H1 (cell line): ENCODE measurements around the gene MCF2L. TPM values are rescaled to one million over a fixed set of nuclear protein-coding genes. Genes with fewer than 3 reads are reported as not detected.

ENCODE experiments used
- SAP30 ChIP-seq: fragments of 300-600 bp; sonication (generic); IDR thresholded peaks from 2 replicates; pipeline ENCODE4 v1.7.1; 2012; ENCODE audit warnings: low read length, moderate library complexity, mild to moderate bottlenecking, inconsistent platforms; ENCODE audit not compliant: insufficient read depth, insufficient replicate concordance
- polyA plus RNA-seq, 7 experiments: library from polyadenylated mRNA; depleted of rRNA in 3 of 7; stranded (reverse) in 5 of 7; unstranded in 2 of 7; fragments of >200 nt in 5 of 7; fragments of 200-250 nt in 2 of 7; gene quantifications; 1 replicate in 5 of 7; 2 replicates in 1 of 7; 4 replicates in 1 of 7; pipeline versions ENCODE4 v1.2.1 to v1.2.3, GENCODE V29; 2011 to 2013; ENCODE audit warnings: missing spikeins in 2 of 7, mixed read lengths in 2 of 7
- total RNA-seq: library from RNA; stranded (reverse); fragmentation: NEBNext Ultra II Directional; extraction: Animal tissue kit (Norgen Biotek cat#: 25700); gene quantifications from 2 replicates; pipeline ENCODE4 v1.2.1, GENCODE V29; 2021

The MCF2L gene
- total and polyA plus RNA-seq, 2 of the 8 experiments (the other 6 are each of a cell fraction or from before 2014, with no cell fraction given): 10.1 to 24.4 TPM

DNA sequence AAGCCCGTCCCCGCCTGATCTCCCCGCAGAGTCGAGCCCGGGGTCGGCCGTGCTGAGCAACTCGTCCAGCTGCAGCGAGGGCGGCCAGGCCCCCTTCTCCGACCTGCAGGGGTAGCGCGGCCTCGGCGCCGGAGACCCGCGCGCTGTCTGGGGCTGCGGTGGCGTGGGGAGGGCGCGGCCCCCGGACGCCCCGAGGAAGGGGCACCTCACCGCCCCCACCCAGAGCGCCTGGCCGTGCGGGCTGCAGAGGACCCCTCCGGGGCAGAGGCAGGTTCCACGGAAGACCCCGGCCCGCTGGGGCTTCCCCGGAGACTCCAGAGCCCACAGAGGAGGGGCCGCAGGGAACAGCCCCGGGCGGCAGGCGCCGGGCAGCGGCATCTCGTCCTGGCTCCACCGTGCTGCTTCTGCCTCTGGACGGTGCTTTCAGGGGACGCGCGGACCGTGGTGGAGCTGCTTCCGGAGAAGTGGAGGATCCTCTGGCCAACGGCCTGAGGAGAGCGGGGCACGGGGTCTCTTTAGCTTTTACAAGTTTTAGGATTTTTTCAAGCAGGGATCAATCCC is 127.8 kb downstream of the MCF2L start (continued):
- no peak for TF ChIP-seq SAP30
